GM19328 (cell line): ENCODE results near the gene SLC35G1.

Experiments used
- ATAC-seq: cut with Tn5 transposase; IDR thresholded peaks from one replicate; pipeline ENCODE4 v1.9.1; 2021; ENCODE audit warnings: mild to moderate bottlenecking, moderate library complexity; ENCODE audit not compliant: unreplicated experiment

The SLC35G1 gene

GRCh38 chr10:93893646-93894515, at the start of gene SLC35G1:
Gene SLC35G1 (plus strand): TSS chr10:93893978. CDS start chr10:93894034, 56 bp downstream.
- ATAC-seq: peak; percentile 92

GRCh38 chr10:93844979-93845626, 48.7 kb upstream of the SLC35G1 start:
- ATAC-seq: no peak

GRCh38 chr10:93849593-93849992, 44.2 kb upstream of the SLC35G1 start:
- ATAC-seq: no peak

- no peak for ATAC-seq
Observed at GRCh38 chr10:93850031-93851015, 43.5 kb upstream of the SLC35G1 start.

GRCh38 chr10:93851169-93851568, 42.6 kb upstream of the SLC35G1 start:
- ATAC-seq: no peak

- ATAC-seq: no peak
Observed at GRCh38 chr10:93852476-93853095, 41.2 kb upstream of the SLC35G1 start.

- ATAC-seq: no peak
Observed at GRCh38 chr10:93854975-93855374, 38.8 kb upstream of the SLC35G1 start.

- no peak for ATAC-seq
Observed at GRCh38 chr10:93856349-93857145, 37.2 kb upstream of the SLC35G1 start.

- no peak for ATAC-seq
Observed at GRCh38 chr10:93859049-93859655, 34.6 kb upstream of the SLC35G1 start.

GRCh38 chr10:93861825-93862224, 32.0 kb upstream of the SLC35G1 start:
- no peak for ATAC-seq

GRCh38 chr10:93865794-93866425, 27.9 kb upstream of the SLC35G1 start:
- ATAC-seq: no peak

- no peak for ATAC-seq
Observed at GRCh38 chr10:93867525-93867924, 26.3 kb upstream of the SLC35G1 start.

GRCh38 chr10:93871671-93872204, 22.0 kb upstream of the SLC35G1 start:
- ATAC-seq: no peak

- ATAC-seq: no peak
Observed at GRCh38 chr10:93872375-93873158, 21.2 kb upstream of the SLC35G1 start.

- ATAC-seq: no peak
Observed at GRCh38 chr10:93873420-93874115, 20.2 kb upstream of the SLC35G1 start.

- no peak for ATAC-seq
Observed at GRCh38 chr10:93874309-93875031, 19.3 kb upstream of the SLC35G1 start.

GRCh38 chr10:93875032-93875358, 18.8 kb upstream of the SLC35G1 start:
- ATAC-seq: no peak
